Measurements from ENCODE around the gene RALGDS.
"Not testable (repeated sequence)": the region's sequence is repeated elsewhere in the genome, so short reads cannot be mapped to it uniquely, and the experiment has no call there.

The RALGDS gene

GRCh38 chr9:133100506-133101355 is 20.3 kb downstream of the RALGDS start:
- no peak for ATAC-seq
- H3K4me1 Mint-ChIP-seq: no peaks in the 10 kb centered on the region
- peaks cover 80% of the 10 kb centered on the region for H3K36me3 Mint-ChIP-seq
- H3K9me3 Mint-ChIP-seq: peaks cover 9% of the 10 kb centered on the region
- no peaks in the 10 kb centered on the region for H3K27me3 Mint-ChIP-seq
- no peak overlapping the region for H3K4me3 Mint-ChIP-seq
- H3K27ac Mint-ChIP-seq: no peak overlapping the region

GRCh38 chr9:133099726-133100505 is 21.1 kb downstream of the RALGDS start:
- no peak for ATAC-seq
- Mint-ChIP-seq H3K36me3 (peaks cover 76% of the 10 kb centered on the region), H3K4me1 (no peaks in the 10 kb centered on the region), H3K4me3 (no peak overlapping the region), H3K27ac (no peak overlapping the region), H3K9me3 (peaks cover 11% of the 10 kb centered on the region), H3K27me3 (no peaks in the 10 kb centered on the region)

GRCh38 chr9:133098871-133099270 is 22.2 kb downstream of the RALGDS start:
- peaks cover 12% of the 10 kb centered on the region for H3K9me3 Mint-ChIP-seq
- no peaks in the 10 kb centered on the region for H3K4me1 Mint-ChIP-seq
- H3K27me3 Mint-ChIP-seq: no peaks in the 10 kb centered on the region
- no peak overlapping the region for H3K27ac Mint-ChIP-seq
- no peak overlapping the region for H3K4me3 Mint-ChIP-seq
- peaks cover 68% of the 10 kb centered on the region for H3K36me3 Mint-ChIP-seq
- no peak for ATAC-seq

- no peak for ATAC-seq
- H3K36me3 Mint-ChIP-seq: peaks cover 65% of the 10 kb centered on the region
- H3K4me1 Mint-ChIP-seq: no peaks in the 10 kb centered on the region
- H3K4me3 Mint-ChIP-seq: no peak overlapping the region
- no peaks in the 10 kb centered on the region for H3K27me3 Mint-ChIP-seq
- H3K9me3 Mint-ChIP-seq: peaks cover 12% of the 10 kb centered on the region
- no peak overlapping the region for H3K27ac Mint-ChIP-seq
Observed at GRCh38 chr9:133098104-133098754, 22.8 kb downstream of the RALGDS start.

DNA sequence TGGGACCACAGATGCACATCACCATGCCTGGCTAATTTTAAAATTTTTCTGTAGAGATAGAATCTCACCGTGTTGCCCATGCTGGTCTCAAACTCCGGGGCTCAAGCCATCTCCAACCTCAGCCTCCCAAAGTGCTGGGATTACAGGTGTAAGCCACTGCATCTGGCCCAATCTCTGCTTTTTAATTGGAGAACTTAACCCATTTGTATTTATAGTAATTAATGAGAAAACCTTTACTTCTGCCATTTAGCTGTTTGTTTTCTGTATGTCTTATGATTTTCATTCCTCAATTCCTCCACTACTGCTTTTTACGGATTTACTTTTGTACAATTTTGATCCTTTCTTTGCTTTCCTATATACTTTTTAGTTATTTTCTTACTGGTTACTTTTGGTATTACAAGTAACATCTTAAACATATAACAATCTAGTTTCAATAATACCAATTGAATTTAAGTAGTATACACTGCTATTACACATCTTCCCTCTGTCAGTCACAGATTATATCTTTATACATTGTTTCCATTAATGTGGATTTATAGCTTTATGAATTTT is 26.1 kb downstream of the RALGDS start:
- H3K36me3 Mint-ChIP-seq: peaks cover 36% of the 10 kb centered on the region
- no peak overlapping the region for H3K4me3 Mint-ChIP-seq
- no peaks in the 10 kb centered on the region for H3K4me1 Mint-ChIP-seq
- H3K9me3 Mint-ChIP-seq: peaks cover 12% of the 10 kb centered on the region
- ATAC-seq: no peak
- H3K27ac Mint-ChIP-seq: no peak overlapping the region
- H3K27me3 Mint-ChIP-seq: no peaks in the 10 kb centered on the region

DNA sequence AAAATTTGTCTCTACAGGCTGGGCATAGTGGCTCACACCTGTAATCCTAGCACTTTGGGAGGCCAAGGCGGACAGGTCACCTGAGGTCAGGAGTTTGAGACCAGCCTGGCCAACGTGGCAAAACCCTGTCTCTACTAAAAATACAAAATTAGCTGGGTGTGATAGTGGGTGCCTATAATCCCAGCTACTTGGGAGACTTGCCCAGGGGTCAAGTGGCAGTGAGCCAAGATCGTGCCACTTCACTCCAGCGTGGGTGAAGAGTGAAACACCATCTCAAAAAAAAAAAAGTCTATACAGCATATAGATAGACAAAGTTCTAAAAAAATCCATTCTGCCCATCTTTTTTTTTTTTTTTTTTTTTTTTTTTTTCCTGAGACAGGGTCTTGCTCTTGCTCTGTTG is 26.7 kb downstream of the RALGDS start:
- H3K27me3 Mint-ChIP-seq, ATAC-seq, H3K4me3 Mint-ChIP-seq, H3K4me1 Mint-ChIP-seq, H3K27ac Mint-ChIP-seq: not testable (repeated sequence)
- Mint-ChIP-seq H3K36me3 (peaks cover 33% of the 10 kb centered on the region), H3K9me3 (peaks cover 12% of the 10 kb centered on the region)

- H3K36me3 Mint-ChIP-seq: peaks cover 2% of the 10 kb centered on the region
- H3K4me3 Mint-ChIP-seq: no peak overlapping the region
- H3K9me3 Mint-ChIP-seq: peaks cover 4% of the 10 kb centered on the region
- ATAC-seq: no peak
- no peaks in the 10 kb centered on the region for H3K4me1 Mint-ChIP-seq
- no peak overlapping the region for H3K27ac Mint-ChIP-seq
- no peaks in the 10 kb centered on the region for H3K27me3 Mint-ChIP-seq
Observed at GRCh38 chr9:133090752-133091385, 30.2 kb downstream of the RALGDS start.

- no peaks in the 10 kb centered on the region for H3K4me1 Mint-ChIP-seq
- no peaks in the 10 kb centered on the region for H3K36me3 Mint-ChIP-seq
- no peak overlapping the region for H3K27ac Mint-ChIP-seq
- peaks cover 3% of the 10 kb centered on the region for H3K9me3 Mint-ChIP-seq
- ATAC-seq: no peak
- H3K27me3 Mint-ChIP-seq: no peaks in the 10 kb centered on the region
- no peak overlapping the region for H3K4me3 Mint-ChIP-seq
Observed at GRCh38 chr9:133090187-133090586, 30.9 kb downstream of the RALGDS start.

- H3K9me3 Mint-ChIP-seq: no peaks in the 10 kb centered on the region
- no peak overlapping the region for H3K4me3 Mint-ChIP-seq
- ATAC-seq: peak; percentile 17
- H3K27me3 Mint-ChIP-seq: no peaks in the 10 kb centered on the region
- H3K36me3 Mint-ChIP-seq: no peaks in the 10 kb centered on the region
- no peaks in the 10 kb centered on the region for H3K4me1 Mint-ChIP-seq
- H3K27ac Mint-ChIP-seq: no peak overlapping the region
Observed at GRCh38 chr9:133089271-133089671, 31.8 kb downstream of the RALGDS start.

GRCh38 chr9:133088756-133089155 is 32.3 kb downstream of the RALGDS start:
- no peaks in the 10 kb centered on the region for H3K27me3 Mint-ChIP-seq
- H3K9me3 Mint-ChIP-seq: no peaks in the 10 kb centered on the region
- H3K36me3 Mint-ChIP-seq: no peaks in the 10 kb centered on the region
- H3K27ac Mint-ChIP-seq: no peak overlapping the region
- H3K4me3 Mint-ChIP-seq: no peak overlapping the region
- no peaks in the 10 kb centered on the region for H3K4me1 Mint-ChIP-seq
- ATAC-seq: no peak

GRCh38 chr9:133088146-133088750 is 32.8 kb downstream of the RALGDS start:
- ATAC-seq: no peak
- Mint-ChIP-seq H3K36me3 (no peaks in the 10 kb centered on the region), H3K9me3 (no peaks in the 10 kb centered on the region), H3K4me1 (no peaks in the 10 kb centered on the region), H3K4me3 (no peak overlapping the region), H3K27ac (no peak overlapping the region), H3K27me3 (no peaks in the 10 kb centered on the region)

GRCh38 chr9:133087429-133088145 is 33.5 kb downstream of the RALGDS start:
- ATAC-seq: no peak
- Mint-ChIP-seq H3K4me3 (no peak overlapping the region), H3K4me1 (no peaks in the 10 kb centered on the region), H3K9me3 (no peaks in the 10 kb centered on the region), H3K27me3 (no peaks in the 10 kb centered on the region), H3K36me3 (no peaks in the 10 kb centered on the region), H3K27ac (no peak overlapping the region)

- Mint-ChIP-seq H3K27me3 (no peaks in the 10 kb centered on the region), H3K9me3 (no peaks in the 10 kb centered on the region), H3K4me3 (no peak overlapping the region), H3K36me3 (no peaks in the 10 kb centered on the region), H3K4me1 (no peaks in the 10 kb centered on the region), H3K27ac (no peak overlapping the region)
- ATAC-seq: no peak
Observed at GRCh38 chr9:133086894-133087293, 34.1 kb downstream of the RALGDS start.

- H3K4me1 Mint-ChIP-seq, H3K9me3 Mint-ChIP-seq, H3K27ac Mint-ChIP-seq, ATAC-seq, H3K36me3 Mint-ChIP-seq, H3K27me3 Mint-ChIP-seq, H3K4me3 Mint-ChIP-seq: not testable (repeated sequence)
Observed at GRCh38 chr9:133086212-133086860, 34.7 kb downstream of the RALGDS start.

Measured in stimulated activated memory B cell treated with anti-CD40 and anti-IgM and Interleukin-4, amounts not matched to agents 10 μg/mL and 1 μg/mL and 100 μg/mL, for 72 hours (primary cell).